WTC11 (cell line): ENCODE results near the gene KCNJ6. TPM values are rescaled to one million over a fixed set of nuclear protein-coding genes. Genes with fewer than 3 reads are reported as not detected.

Experiments
- ATAC-seq: fragments of 200-7000 bp; cut with Tn5 transposase; 2 replicates; pipeline ENCODE4 v1.10.0; 2021; ENCODE audit warnings: mild to moderate bottlenecking, moderate library complexity
- CTCF ChIA-PET: fragments of 300-600 bp; sonication (Branson Sonifier 250); formaldehyde crosslinking; loops from one replicate; lab custom pipeline; 2021; ENCODE audit warnings: antibody characterized with exemption; lab: Charles Lee
- POLR2A ChIA-PET: fragments of 350-600 bp; sonication (Branson Sonifier 250); formaldehyde crosslinking; loops from one replicate; lab custom pipeline; 2021; ENCODE audit warnings: antibody characterized with exemption; lab: Charles Lee
- DNase-seq: peaks from one replicate; pipeline ENCODE4 v3.0.0; 2021; ENCODE audit warnings: low spot score
- H3K27ac Mint-ChIP-seq: 2 replicates; pipeline ENCODE4 v1.8.0; 2021; ENCODE audit warnings: mixed read lengths
- H3K27me3 Mint-ChIP-seq: 2 replicates; pipeline ENCODE4 v1.8.0; 2021; ENCODE audit warnings: low read depth, mild to moderate bottlenecking, moderate library complexity, mixed read lengths
- H3K36me3 Mint-ChIP-seq: 2 replicates; pipeline ENCODE4 v1.8.0; 2021; ENCODE audit warnings: mixed read lengths
- H3K4me1 Mint-ChIP-seq: 2 replicates; pipeline ENCODE4 v1.8.0; 2022; ENCODE audit warnings: mixed read lengths
- H3K4me3 Mint-ChIP-seq: 2 replicates; pipeline ENCODE4 v1.8.0; 2021; ENCODE audit warnings: mild to moderate bottlenecking, moderate library complexity, mixed read lengths
- H3K9me3 Mint-ChIP-seq: 2 replicates; pipeline ENCODE4 v1.8.0; 2021; ENCODE audit warnings: mixed read lengths
- ATF2 ChIP-seq: sonication (generic); formaldehyde crosslinking; IDR thresholded peaks from 2 replicates; pipeline ENCODE4 v1.8.1; 2022; ENCODE audit warnings: low read depth, missing genetic modification reagents, borderline replicate concordance
- CTCF ChIP-seq: fragments of 200-600 bp; IDR thresholded peaks from 2 replicates; pipeline ENCODE4 v1.8.0; 2022; ENCODE audit warnings: antibody characterized with exemption
- ELF4 ChIP-seq: sonication (generic); formaldehyde crosslinking; IDR thresholded peaks from 2 replicates; pipeline ENCODE4 v1.8.1; 2022; ENCODE audit warnings: low read depth, mild to moderate bottlenecking, moderate library complexity, missing genetic modification reagents
- FOXK1 ChIP-seq: sonication (generic); formaldehyde crosslinking; IDR thresholded peaks from 2 replicates; pipeline ENCODE4 v1.8.0; 2022; ENCODE audit warnings: mild to moderate bottlenecking, moderate library complexity, missing genetic modification reagents
- HMGA2 ChIP-seq: fragments of 250-450 bp; sonication (Bioruptor Pico); IDR thresholded peaks from 2 replicates; pipeline ENCODE4 v1.4.0; 2021; ENCODE audit warnings: mild to moderate bottlenecking, moderate library complexity
- JAZF1 ChIP-seq: fragments of 250-450 bp; sonication (Bioruptor Pico); IDR thresholded peaks from 2 replicates; pipeline ENCODE4 v1.9.0; 2021; ENCODE audit warnings: moderate library complexity, mild to moderate bottlenecking, inconsistent platforms
- JUN ChIP-seq: sonication (generic); formaldehyde crosslinking; IDR thresholded peaks from 2 replicates; pipeline ENCODE4 v1.8.0; 2023; ENCODE audit warnings: mild to moderate bottlenecking, missing genetic modification reagents
- MAX ChIP-seq: sonication (generic); formaldehyde crosslinking; IDR thresholded peaks from 2 replicates; pipeline ENCODE4 v1.8.0; 2022; ENCODE audit warnings: mild to moderate bottlenecking, missing genetic modification reagents
- MXD4 ChIP-seq: fragments of 250-450 bp; sonication (Bioruptor Pico); IDR thresholded peaks from 2 replicates; pipeline ENCODE4 v1.8.0; 2021; ENCODE audit warnings: mild to moderate bottlenecking, moderate library complexity, borderline replicate concordance
- MYBL2 ChIP-seq: sonication (generic); formaldehyde crosslinking; IDR thresholded peaks from 2 replicates; pipeline ENCODE4 v1.8.1; 2023; ENCODE audit warnings: mild to moderate bottlenecking, moderate library complexity, missing genetic modification reagents
- NFE2L1 ChIP-seq: sonication (generic); formaldehyde crosslinking; IDR thresholded peaks from 2 replicates; pipeline ENCODE4 v1.8.1; 2023; ENCODE audit warnings: missing genetic modification reagents
- NR3C1 ChIP-seq: sonication (generic); formaldehyde crosslinking; conservative IDR thresholded peaks from 2 replicates; pipeline ENCODE4 v1.8.1; 2023; ENCODE audit warnings: low read depth, mild to moderate bottlenecking, missing genetic modification reagents
- RELA ChIP-seq: sonication (generic); formaldehyde crosslinking; IDR thresholded peaks from 2 replicates; pipeline ENCODE4 v1.8.1; 2022; ENCODE audit warnings: missing genetic modification reagents, mild to moderate bottlenecking, borderline replicate concordance
- SP1 ChIP-seq: sonication (generic); formaldehyde crosslinking; conservative IDR thresholded peaks from 2 replicates; pipeline ENCODE4 v1.8.1; 2022; ENCODE audit warnings: missing genetic modification reagents
- USF2 ChIP-seq: sonication (generic); formaldehyde crosslinking; IDR thresholded peaks from 2 replicates; pipeline ENCODE4 v1.8.1; 2023; ENCODE audit warnings: mild to moderate bottlenecking, missing genetic modification reagents, moderate library complexity
- ZNF281 ChIP-seq: sonication (generic); formaldehyde crosslinking; IDR thresholded peaks from 2 replicates; pipeline ENCODE4 v1.8.0; 2023; ENCODE audit warnings: mild to moderate bottlenecking, missing genetic modification reagents
- ZNF416 ChIP-seq: fragments of 250-450 bp; sonication (Bioruptor Pico); IDR thresholded peaks from 2 replicates; pipeline ENCODE4 v1.9.0; 2021; ENCODE audit warnings: mild to moderate bottlenecking, inconsistent platforms
- total RNA-seq: library from RNA; stranded (reverse); gene quantifications from 3 replicates; pipeline ENCODE4 v1.2.3, GENCODE V29; 2021
- TF ChIP-seq, protein P1 (sequence below): sonication (generic); formaldehyde crosslinking; IDR thresholded peaks from 2 replicates; pipeline ENCODE4 v1.8.1; 2023; ENCODE audit warnings: mild to moderate bottlenecking, moderate library complexity, missing genetic modification reagents
- TF ChIP-seq, protein P2 (sequence below): sonication (generic); formaldehyde crosslinking; IDR thresholded peaks from 2 replicates; pipeline ENCODE4 v1.8.0; 2022; ENCODE audit warnings: mild to moderate bottlenecking, missing genetic modification reagents

Gene KCNJ6
- total RNA-seq, 1 experiment from 2014 or later: 0.35 TPM

DNA sequence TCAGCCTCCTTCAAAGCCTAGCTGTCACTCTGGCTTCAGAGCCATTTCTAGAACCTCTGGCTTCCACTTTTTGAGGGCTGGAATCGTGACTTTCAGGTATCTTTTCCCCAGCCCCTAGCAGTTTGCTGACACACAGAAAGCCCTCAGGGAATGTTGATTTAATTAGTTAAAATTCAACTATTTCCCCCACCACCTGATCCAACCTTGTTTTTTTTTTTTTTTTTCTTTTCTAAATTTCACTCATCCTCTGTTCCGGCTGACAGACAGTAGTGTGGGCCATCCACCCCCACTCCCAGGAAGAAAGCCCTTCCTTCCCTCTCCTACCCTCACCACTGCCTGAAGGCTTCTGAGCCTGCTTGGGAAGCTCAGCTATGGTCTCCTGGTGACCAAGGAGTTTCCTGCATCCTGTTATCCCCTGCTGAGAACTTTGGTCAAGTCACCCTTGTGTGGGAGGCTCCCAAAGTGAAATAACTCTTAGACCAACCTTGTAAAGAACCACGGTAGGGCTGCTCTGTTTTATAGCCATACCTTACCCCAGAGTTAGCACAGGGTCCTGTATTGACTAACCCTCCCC is 29.4 kb downstream of the KCNJ6 start (continued):
- TF ChIP-seq, protein P1, sequence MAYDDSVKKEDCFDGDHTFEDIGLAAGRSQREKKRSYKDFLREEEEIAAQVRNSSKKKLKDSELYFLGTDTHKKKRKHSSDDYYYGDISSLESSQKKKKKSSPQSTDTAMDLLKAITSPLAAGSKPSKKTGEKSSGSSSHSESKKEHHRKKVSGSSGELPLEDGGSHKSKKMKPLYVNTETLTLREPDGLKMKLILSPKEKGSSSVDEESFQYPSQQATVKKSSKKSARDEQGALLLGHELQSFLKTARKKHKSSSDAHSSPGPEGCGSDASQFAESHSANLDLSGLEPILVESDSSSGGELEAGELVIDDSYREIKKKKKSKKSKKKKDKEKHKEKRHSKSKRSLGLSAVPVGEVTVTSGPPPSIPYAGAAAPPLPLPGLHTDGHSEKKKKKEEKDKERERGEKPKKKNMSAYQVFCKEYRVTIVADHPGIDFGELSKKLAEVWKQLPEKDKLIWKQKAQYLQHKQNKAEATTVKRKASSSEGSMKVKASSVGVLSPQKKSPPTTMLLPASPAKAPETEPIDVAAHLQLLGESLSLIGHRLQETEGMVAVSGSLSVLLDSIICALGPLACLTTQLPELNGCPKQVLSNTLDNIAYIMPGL (CRISPR knock-in tag): no peak
- no peak for TF ChIP-seq USF2 (CRISPR knock-in tag)
- no peak for TF ChIP-seq CTCF
- TF ChIP-seq MXD4 (CRISPR knock-in tag): no peak
- TF ChIP-seq MAX (CRISPR knock-in tag): no peak
- TF ChIP-seq JUN (CRISPR knock-in tag): no peak
- TF ChIP-seq, all 79 proteins: peak for 0

GRCh38 chr21:37886120-37886519 is 30.1 kb downstream of the KCNJ6 start:
- Mint-ChIP-seq H3K27me3 (no peaks in the 10 kb centered on the region), H3K9me3 (peaks cover 15% of the 10 kb centered on the region), H3K36me3 (no peaks in the 10 kb centered on the region), H3K4me1 (peaks cover 9% of the 10 kb centered on the region), H3K4me3 (no peak overlapping the region), H3K27ac (no peak overlapping the region)
- ATAC-seq (no peak), DNase-seq (no peak)
- TF ChIP-seq NFE2L1 (CRISPR knock-in tag): no peak
- no peak for TF ChIP-seq JAZF1
- no peak for TF ChIP-seq FOXK1
- CTCF ChIA-PET: interaction anchor here (0.7 to 0.9 kb wide), 2 partner anchors 127 to 174 kb away, joined by 3 to 4 read pairs; no protein-coding TSS in a partner anchor
- POLR2A ChIA-PET: no interaction called here

- Mint-ChIP-seq H3K4me3 (no peak overlapping the region), H3K4me1 (peaks cover 6% of the 10 kb centered on the region), H3K36me3 (no peaks in the 10 kb centered on the region)
- ChIA-PET POLR2A (no interaction called here), CTCF (interaction anchor here (1.8 kb wide), 1 partner anchor 247 kb away, joined by 4 read pairs; no protein-coding TSS in a partner anchor)
- ATAC-seq: no peak
- DNase-seq: no peak
- TF ChIP-seq HMGA2 (CRISPR knock-in tag) (no peak), NR3C1 (CRISPR knock-in tag) (no peak), RELA (CRISPR knock-in tag) (no peak), MAX (CRISPR knock-in tag) (no peak), ATF2 (CRISPR knock-in tag) (no peak), ZNF281 (CRISPR knock-in tag) (no peak), MYBL2 (CRISPR knock-in tag) (no peak), ZNF416 (CRISPR knock-in tag) (no peak), SP1 (CRISPR knock-in tag) (no peak), ELF4 (no peak)
- TF ChIP-seq, protein P2, sequence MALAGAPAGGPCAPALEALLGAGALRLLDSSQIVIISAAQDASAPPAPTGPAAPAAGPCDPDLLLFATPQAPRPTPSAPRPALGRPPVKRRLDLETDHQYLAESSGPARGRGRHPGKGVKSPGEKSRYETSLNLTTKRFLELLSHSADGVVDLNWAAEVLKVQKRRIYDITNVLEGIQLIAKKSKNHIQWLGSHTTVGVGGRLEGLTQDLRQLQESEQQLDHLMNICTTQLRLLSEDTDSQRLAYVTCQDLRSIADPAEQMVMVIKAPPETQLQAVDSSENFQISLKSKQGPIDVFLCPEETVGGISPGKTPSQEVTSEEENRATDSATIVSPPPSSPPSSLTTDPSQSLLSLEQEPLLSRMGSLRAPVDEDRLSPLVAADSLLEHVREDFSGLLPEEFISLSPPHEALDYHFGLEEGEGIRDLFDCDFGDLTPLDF (CRISPR knock-in tag): no peak
- TF ChIP-seq, all 79 proteins: peak for 0
- Mint-ChIP-seq H3K27ac (no peak overlapping the region), H3K9me3 (no peaks in the 10 kb centered on the region), H3K27me3 (no peaks in the 10 kb centered on the region)
Observed at GRCh38 chr21:37878946-37879660, 37.2 kb downstream of the KCNJ6 start.
